ENCODE data around the gene TP53AIP1.
A peak's percentile ranks its signal among the peaks of the same experiment; 100 is the strongest.
"Not testable (repeated sequence)": the region's sequence is repeated elsewhere in the genome, so short reads cannot be mapped to it uniquely, and the experiment has no call there.

The TP53AIP1 gene

GRCh38 chr11:128926000-128926399, 16.7 kb downstream of the TP53AIP1 start:
- DNase-seq (ENCODE audit: low spot score): no peak

GRCh38 chr11:128925250-128925600, 17.4 kb downstream of the TP53AIP1 start:
- DNase-seq (ENCODE audit: low spot score): no peak

- no peak for DNase-seq (ENCODE audit: low spot score)
Measured at GRCh38 chr11:128924510-128925249, 18.0 kb downstream of the TP53AIP1 start.

- no peak for DNase-seq (ENCODE audit: low spot score)
Measured at GRCh38 chr11:128924104-128924503, 18.6 kb downstream of the TP53AIP1 start.

GRCh38 chr11:128921793-128922192, 20.9 kb downstream of the TP53AIP1 start:
- no peak for DNase-seq (ENCODE audit: low spot score)

GRCh38 chr11:128920666-128921065, 22.0 kb downstream of the TP53AIP1 start:
- no peak for DNase-seq (ENCODE audit: low spot score)

GRCh38 chr11:128919635-128920034, 23.0 kb downstream of the TP53AIP1 start:
- not testable (repeated sequence) for DNase-seq (ENCODE audit: low spot score)

GRCh38 chr11:128919216-128919615, 23.5 kb downstream of the TP53AIP1 start:
- DNase-seq (ENCODE audit: low spot score): no peak

GRCh38 chr11:128917144-128917724, 25.4 kb downstream of the TP53AIP1 start:
- no peak for DNase-seq (ENCODE audit: low spot score)

- no peak for DNase-seq (ENCODE audit: low spot score)
Measured at GRCh38 chr11:128916681-128917080, 26.0 kb downstream of the TP53AIP1 start.

GRCh38 chr11:128916037-128916572, 26.6 kb downstream of the TP53AIP1 start:
- no peak for DNase-seq (ENCODE audit: low spot score)

- DNase-seq (ENCODE audit: low spot score): no peak
Measured at GRCh38 chr11:128915149-128915521, 27.5 kb downstream of the TP53AIP1 start.

GRCh38 chr11:128914216-128915148, 28.2 kb downstream of the TP53AIP1 start:
- DNase-seq (ENCODE audit: low spot score): no peak

GRCh38 chr11:128913806-128914205, 28.9 kb downstream of the TP53AIP1 start:
- no peak for DNase-seq (ENCODE audit: low spot score)

GRCh38 chr11:128911701-128912100, 31.0 kb downstream of the TP53AIP1 start:
- DNase-seq (ENCODE audit: low spot score): no peak

- DNase-seq (ENCODE audit: low spot score): no peak
Measured at GRCh38 chr11:128911239-128911638, 31.4 kb downstream of the TP53AIP1 start.

GRCh38 chr11:128910576-128910975, 32.1 kb downstream of the TP53AIP1 start:
- DNase-seq (ENCODE audit: low spot score): no peak

- DNase-seq (ENCODE audit: low spot score): no peak
Measured at GRCh38 chr11:128909438-128910125, 33.1 kb downstream of the TP53AIP1 start.

- DNase-seq (ENCODE audit: low spot score): peak; percentile 24
Measured at GRCh38 chr11:128908391-128909246, 34.1 kb downstream of the TP53AIP1 start.

- no peak for DNase-seq (ENCODE audit: low spot score)
Measured at GRCh38 chr11:128907585-128907984, 35.1 kb downstream of the TP53AIP1 start.
